A673 (cell line): Measurements from ENCODE around the gene SPATA2. TPM values are rescaled to one million over a fixed set of nuclear protein-coding genes. Genes with fewer than 3 reads are reported as not detected.

Source experiments
- BruUV-seq: library from RNA; stranded (reverse); fragments of 400-500 nt; replicated peaks from 2 replicates; lab custom pipeline; 2021; lab: Mats Ljungman, UMichigan
- CTCF ChIA-PET: fragments of 300-600 bp; sonication (Branson Sonifier 250); formaldehyde crosslinking; loops from one replicate; lab custom pipeline; 2022; ENCODE audit warnings: antibody characterized with exemption; lab: Charles Lee
- POLR2A ChIA-PET: fragments of 300-600 bp; sonication (Branson Sonifier 250); formaldehyde crosslinking; loops from one replicate; lab custom pipeline; 2022; ENCODE audit warnings: antibody characterized with exemption; ENCODE audit not compliant: low non-redundant PET; lab: Charles Lee
- DNase-seq: peaks from one replicate; pipeline ENCODE4 v3.0.0-alpha.2; 2015; ENCODE audit warnings: low spot score
- H3K27ac ChIP-seq: fragments of 200-600 bp; sonication (generic); 2 replicates; pipeline ENCODE4 v1.5.1; 2016; ENCODE audit warnings: mixed run types, low read depth, mild to moderate bottlenecking, mixed read lengths, antibody characterized with exemption, low read length; ENCODE audit not compliant: poor library complexity, severe bottlenecking
- H3K27me3 ChIP-seq: fragments of 200-600 bp; sonication (generic); replicated peaks from 2 replicates; pipeline ENCODE4 v1.6.1; 2017; ENCODE audit warnings: mixed run types, low read depth, mild to moderate bottlenecking, mixed read lengths, antibody characterized with exemption, low read length; ENCODE audit not compliant: insufficient read depth, poor library complexity
- H3K36me3 ChIP-seq: fragments of 200-600 bp; sonication (generic); 2 replicates; pipeline ENCODE4 v1.6.1; 2016; ENCODE audit warnings: mixed run types, mild to moderate bottlenecking, mixed read lengths, antibody characterized with exemption, low read length; ENCODE audit not compliant: insufficient read depth, poor library complexity, severe bottlenecking
- H3K4me1 ChIP-seq: fragments of 200-600 bp; sonication (generic); 2 replicates; pipeline ENCODE4 v1.6.1; 2017; ENCODE audit warnings: mixed run types, mild to moderate bottlenecking, mixed read lengths, antibody characterized with exemption, low read length; ENCODE audit not compliant: insufficient read depth, poor library complexity, severe bottlenecking
- H3K4me3 ChIP-seq: fragments of 200-600 bp; sonication (generic); 2 replicates; pipeline ENCODE4 v1.5.1; 2016; ENCODE audit warnings: low read depth, mixed run types, mild to moderate bottlenecking, mixed read lengths, low read length; ENCODE audit not compliant: poor library complexity, severe bottlenecking
- H3K9me3 ChIP-seq: fragments of 200-600 bp; sonication (generic); 2 replicates; pipeline ENCODE4 v1.6.1; 2016; ENCODE audit warnings: mixed run types, low read depth, mild to moderate bottlenecking, mixed read lengths, antibody characterized with exemption, low read length; ENCODE audit not compliant: poor library complexity, severe bottlenecking
- EZH2 ChIP-seq: fragments of 200-600 bp; sonication (generic); IDR thresholded peaks from 2 replicates; pipeline ENCODE4 v1.6.1; 2017; ENCODE audit warnings: borderline replicate concordance, low read depth, mild to moderate bottlenecking, mixed read lengths, antibody characterized with exemption, low read length; ENCODE audit not compliant: poor library complexity, severe bottlenecking
- intact Hi-C: fragments of 100-400 bp; cut with micrococcal nuclease; formaldehyde crosslinking; loops from one replicate; pipeline ENCODE4 v1.10.0; 2022; ENCODE audit not compliant: unreplicated experiment
- total RNA-seq: library from RNA; stranded (reverse); gene quantifications from 2 replicates; pipeline ENCODE4 v1.2.3, GENCODE V29; 2021
- TF ChIP-seq, protein P1 (sequence below): fragments of 300-800, 200-600 bp; sonication (generic); conservative IDR thresholded peaks from 2 replicates; pipeline ENCODE4 v1.5.1; 2017; ENCODE audit warnings: low read depth, mild to moderate bottlenecking, antibody characterized with exemption, low read length, moderate library complexity, mixed read lengths

Gene SPATA2
- total RNA-seq, 1 experiment from 2014 or later = 9.2 TPM

GRCh38 chr20:49916146-49917002 is 1.0 kb upstream of the SPATA2 start:
- ChIA-PET CTCF (interaction anchor here (0.5 to 1.6 kb wide), 12 partner anchors 28 to 612 kb away, joined by 3 to 14 read pairs (median 4); no protein-coding TSS in a partner anchor), POLR2A (interaction anchor here (0.6 to 0.9 kb wide), 4 partner anchors 10 to 643 kb away, joined by 3 to 12 read pairs (median 4); no protein-coding TSS in a partner anchor)
- TF ChIP-seq, protein P1, sequence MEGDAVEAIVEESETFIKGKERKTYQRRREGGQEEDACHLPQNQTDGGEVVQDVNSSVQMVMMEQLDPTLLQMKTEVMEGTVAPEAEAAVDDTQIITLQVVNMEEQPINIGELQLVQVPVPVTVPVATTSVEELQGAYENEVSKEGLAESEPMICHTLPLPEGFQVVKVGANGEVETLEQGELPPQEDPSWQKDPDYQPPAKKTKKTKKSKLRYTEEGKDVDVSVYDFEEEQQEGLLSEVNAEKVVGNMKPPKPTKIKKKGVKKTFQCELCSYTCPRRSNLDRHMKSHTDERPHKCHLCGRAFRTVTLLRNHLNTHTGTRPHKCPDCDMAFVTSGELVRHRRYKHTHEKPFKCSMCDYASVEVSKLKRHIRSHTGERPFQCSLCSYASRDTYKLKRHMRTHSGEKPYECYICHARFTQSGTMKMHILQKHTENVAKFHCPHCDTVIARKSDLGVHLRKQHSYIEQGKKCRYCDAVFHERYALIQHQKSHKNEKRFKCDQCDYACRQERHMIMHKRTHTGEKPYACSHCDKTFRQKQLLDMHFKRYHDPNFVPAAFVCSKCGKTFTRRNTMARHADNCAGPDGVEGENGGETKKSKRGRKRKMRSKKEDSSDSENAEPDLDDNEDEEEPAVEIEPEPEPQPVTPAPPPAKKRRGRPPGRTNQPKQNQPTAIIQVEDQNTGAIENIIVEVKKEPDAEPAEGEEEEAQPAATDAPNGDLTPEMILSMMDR = no peak
- TSS peak; percentile 74 for BruUV-seq
- no peaks in the 10 kb centered on the region for H3K36me3 ChIP-seq
- H3K9me3 ChIP-seq = no peaks in the 10 kb centered on the region
- peaks cover 8% of the 10 kb centered on the region for H3K4me1 ChIP-seq
- H3K27me3 ChIP-seq = no peaks in the 10 kb centered on the region
- H3K27ac ChIP-seq = peak overlapping the region; percentile 100
- DNase-seq = peak; percentile 41
- peak overlapping the region; percentile 90 for H3K4me3 ChIP-seq
- intact Hi-C loops = no loop called here

DNA sequence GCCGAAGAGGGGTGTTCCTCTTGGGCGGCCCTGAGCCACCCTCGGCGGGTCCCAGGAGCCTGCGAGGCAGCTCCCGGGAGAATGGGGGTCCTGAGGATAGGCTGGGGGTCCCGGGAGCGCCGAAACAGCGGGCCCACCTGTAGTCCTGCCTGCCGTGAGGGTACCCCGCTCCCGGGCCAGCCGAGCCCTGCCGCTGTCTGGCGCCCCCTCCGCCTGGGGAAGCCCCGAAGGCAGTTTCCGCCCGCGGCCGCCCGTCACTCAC is 280 bp downstream of the SPATA2 start:
- ChIA-PET POLR2A (no interaction called here), CTCF (interaction anchor here (0.6 kb wide), 1 partner anchor 696 kb away, joined by 3 read pairs; the partner anchor contains the start of gene DDX27)
- peak overlapping the region; percentile 100 for H3K27ac ChIP-seq
- peak overlapping the region; percentile 90 for H3K4me3 ChIP-seq
- BruUV-seq = no TSS peak
- no peaks in the 10 kb centered on the region for H3K27me3 ChIP-seq
- H3K4me1 ChIP-seq = peaks cover 8% of the 10 kb centered on the region
- H3K36me3 ChIP-seq = no peaks in the 10 kb centered on the region
- TF ChIP-seq EZH2 = no peak
- TF ChIP-seq, protein P1 = peak; percentile 22; the same call in 1 of the 2 replicates
- H3K9me3 ChIP-seq = no peaks in the 10 kb centered on the region
- intact Hi-C loops = no loop called here
- DNase-seq = no peak

DNA sequence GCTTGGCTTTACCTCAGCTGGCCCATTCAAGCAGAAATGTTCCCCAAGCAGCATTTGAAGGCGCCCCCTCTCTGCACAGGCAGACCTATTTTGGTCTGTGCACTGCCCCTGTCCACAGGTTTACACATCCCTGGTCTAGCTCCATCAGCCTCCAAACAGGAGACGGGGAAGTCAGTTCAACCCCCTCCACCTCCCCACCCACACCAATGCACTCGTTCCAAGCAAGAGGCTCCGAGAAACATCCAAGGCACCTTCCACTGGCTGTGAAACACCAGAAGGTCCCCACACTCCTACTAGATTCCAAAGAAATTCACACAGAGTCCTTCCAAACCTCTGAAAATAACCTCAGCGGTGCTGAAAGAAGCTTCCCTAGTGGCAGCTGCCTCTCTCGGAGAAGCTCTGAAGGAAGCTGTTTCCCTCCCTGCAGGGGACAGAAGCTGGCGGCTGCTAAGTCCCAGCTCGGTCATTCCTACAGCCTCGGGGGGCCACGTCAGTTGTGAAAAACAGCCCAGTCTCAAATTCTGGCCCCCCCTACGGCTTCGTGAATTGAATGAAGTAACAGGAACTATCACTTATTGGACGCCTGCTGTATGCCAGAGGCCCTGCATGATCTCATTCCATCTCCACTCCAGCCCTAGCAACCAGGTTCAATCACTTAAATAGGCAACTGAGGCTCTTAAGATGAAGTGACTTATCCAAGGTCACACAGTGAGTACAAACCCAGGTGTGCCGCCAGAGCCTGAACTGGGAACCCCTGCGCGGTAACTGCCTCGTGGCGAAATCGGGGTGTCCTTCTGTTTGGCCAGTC is 815 bp downstream of the SPATA2 start:
- Histone ChIP-seq H3K4me1 (peaks cover 8% of the 10 kb centered on the region), H3K27me3 (no peaks in the 10 kb centered on the region), H3K9me3 (no peaks in the 10 kb centered on the region), H3K27ac (peak overlapping the region; percentile 100), H3K4me3 (peak overlapping the region; percentile 90), H3K36me3 (no peaks in the 10 kb centered on the region)
- ChIA-PET CTCF (no interaction called here), POLR2A (no interaction called here)
- intact Hi-C loops = no loop called here
- DNase-seq = no peak
- TSS peak; percentile 32 for BruUV-seq
- TF ChIP-seq, protein P1 = no peak
- no peak for TF ChIP-seq EZH2
